Left cardiac atrium (tissue), 2 donors: ENCODE measurements around the gene ACSM4. TPM values are rescaled to one million over a fixed set of nuclear protein-coding genes. Genes with fewer than 3 reads are reported as not detected.

Experiments
- total RNA-seq, 2 donors: library from RNA; stranded (reverse); fragmentation: NEBNext Ultra II Directional; extraction: Animal tissue kit (Norgen Biotek cat#: 25700); gene quantifications; one replicate each; pipeline ENCODE4 v1.2.1, GENCODE V29; 2021
- donor health status: DM: no; HTN: yes; CAD: no; lungs with severe emphysema.
- donor health status: DM: yes; HTN: yes; CAD: no.

Gene ACSM4
- total RNA-seq, 2 donors from 2014 or later: not detected

Other genes starting within 250 kb of the ACSM4 start
- gene C1S, start 243.4 kb upstream of the ACSM4 start, total RNA-seq: 100 to 1,000 TPM; 222 to 287 TPM
- gene C1R, start 211.6 kb upstream of the ACSM4 start, total RNA-seq: 100 to 1,000 TPM; 331 to 488 TPM
- gene C1RL, start 194.9 kb upstream of the ACSM4 start, total RNA-seq: 10 to 100 TPM; 23.0 to 29.8 TPM
- gene RBP5, start 175.2 kb upstream of the ACSM4 start, total RNA-seq: 1 to 10 TPM in 1 of 2 donors, under 1 TPM in 1; 0.97 to 2.1 TPM
- 10 to 100 TPM; 14.7 to 17.0 TPM for gene CLSTN3, start 173.7 kb upstream of the ACSM4 start, total RNA-seq
- 10 to 100 TPM; 31.5 to 33.1 TPM for gene PEX5, start 114.4 kb upstream of the ACSM4 start, total RNA-seq
- gene CD163L1, start 140.1 kb downstream of the ACSM4 start, total RNA-seq: 10 to 100 TPM in 1 of 2 donors, 1 to 10 TPM in 1; 6.2 to 10.5 TPM
- gene CD163, start 199.7 kb downstream of the ACSM4 start, total RNA-seq: 100 to 1,000 TPM; 186 to 270 TPM